GM23248 (cell line): ENCODE measurements around the gene MYL6B. TPM values are rescaled to one million over a fixed set of nuclear protein-coding genes. Genes with fewer than 3 reads are reported as not detected.

Experiments used
- DNase-seq: peaks from one replicate; pipeline ENCODE4 v3.0.0-alpha.2; 2015
- H2AFZ ChIP-seq: fragments of 200-600 bp; sonication (generic); 2 replicates; pipeline ENCODE4 v1.6.1; 2016; ENCODE audit warnings: antibody characterized with exemption
- H3F3A ChIP-seq: fragments of 200-600 bp; sonication (generic); 2 replicates; pipeline ENCODE4 v1.6.1; 2016; ENCODE audit warnings: mild to moderate bottlenecking, antibody characterized with exemption, mixed run types; ENCODE audit not compliant: insufficient read depth
- H3K27ac ChIP-seq: fragments of 200-600 bp; sonication (generic); 2 replicates; pipeline ENCODE4 v1.5.1; 2016; ENCODE audit warnings: mild to moderate bottlenecking
- H3K27me3 ChIP-seq: fragments of 200-600 bp; sonication (generic); replicated peaks from 2 replicates; pipeline ENCODE4 v1.6.1; 2016; ENCODE audit warnings: mild to moderate bottlenecking; ENCODE audit not compliant: insufficient read depth
- H3K36me3 ChIP-seq: fragments of 200-600 bp; sonication (generic); 2 replicates; pipeline ENCODE4 v1.6.1; 2016; ENCODE audit warnings: low read depth, mild to moderate bottlenecking
- H3K4me1 ChIP-seq: fragments of 200-600 bp; sonication (generic); 2 replicates; pipeline ENCODE4 v1.6.1; 2016; ENCODE audit warnings: mild to moderate bottlenecking; ENCODE audit not compliant: insufficient read depth
- H3K4me2 ChIP-seq: fragments of 200-600 bp; sonication (generic); one replicate; pipeline ENCODE4 v1.6.1; 2016; ENCODE audit warnings: mild to moderate bottlenecking; ENCODE audit not compliant: unreplicated experiment
- H3K4me3 ChIP-seq: fragments of 200-600 bp; sonication (generic); 2 replicates; pipeline ENCODE4 v1.5.1; 2016; ENCODE audit warnings: mild to moderate bottlenecking
- H3K79me2 ChIP-seq: fragments of 200-600 bp; sonication (generic); 2 replicates; pipeline ENCODE4 v1.6.1; 2016; ENCODE audit warnings: mild to moderate bottlenecking; ENCODE audit not compliant: insufficient read depth
- H3K9ac ChIP-seq: fragments of 200-600 bp; sonication (generic); 2 replicates; pipeline ENCODE4 v1.6.1; 2016; ENCODE audit warnings: mild to moderate bottlenecking
- H3K9me2 ChIP-seq: fragments of 200-600 bp; sonication (generic); 2 replicates; pipeline ENCODE4 v1.6.1; 2016; ENCODE audit warnings: mixed run types, mild to moderate bottlenecking, moderate library complexity; ENCODE audit not compliant: insufficient read depth
- H3K9me3 ChIP-seq: fragments of 200-600 bp; sonication (generic); one replicate; pipeline ENCODE4 v1.6.1; 2017; ENCODE audit warnings: low read depth
- H4K20me1 ChIP-seq: fragments of 200-600 bp; sonication (generic); 2 replicates; pipeline ENCODE4 v1.6.0; 2016; ENCODE audit not compliant: insufficient read depth
- EZH2 ChIP-seq: fragments of 200-600 bp; sonication (generic); IDR thresholded peaks from 2 replicates; pipeline ENCODE4 v1.6.1; 2018; ENCODE audit warnings: antibody characterized with exemption, mild to moderate bottlenecking; ENCODE audit not compliant: insufficient read depth, poor library complexity, severe bottlenecking
- EZH2phosphoT487 ChIP-seq: fragments of 200-600 bp; sonication (generic); IDR thresholded peaks from 2 replicates; pipeline ENCODE4 v1.6.1; 2018; ENCODE audit warnings: antibody characterized with exemption, moderate library complexity, mild to moderate bottlenecking, low read depth; ENCODE audit not compliant: insufficient read depth
- WGBS, 2 experiments: methylation state at CpG; one replicate each; pipeline ENCODE4 v1.1.6; 2015 to 2017; ENCODE audit warnings: low lambda C conversion rate in 2 of 2, low coverage in 1 of 2; ENCODE audit errors: missing lambda C conversion rate in 2 of 2; 5-methylcytosine and 5-hydroxymethylcytosine counted together
- in situ Hi-C: fragments of 300-500 bp; cut with MboI; formaldehyde crosslinking; loops from 2 replicates; pipeline ENCODE4 v1.15.0; 2020
- polyA plus RNA-seq: library from polyadenylated mRNA; unstranded; fragments of >200 nt; fragmentation: Nextera tagmentation; extraction: Ambion mirVana; gene quantifications from 2 replicates; pipeline ENCODE4 v1.2.1, GENCODE V29; 2016
- total RNA-seq: library from RNA; depleted of rRNA; stranded (reverse); fragments of >200 nt; shearing (Covaris generic); gene quantifications from 2 replicates; pipeline ENCODE4 v1.2.3, GENCODE V29; 2014

MYL6B gene
- total and polyA plus RNA-seq, 2 experiments from 2014 or later: 53.2 to 72.8 TPM

GRCh38 chr12:56121204-56121870 lies 31.1 kb upstream of the MYL6B start:
- Histone ChIP-seq H3K4me2 (no peak overlapping the region), H3K27ac (no peak overlapping the region), H3K9me3 (no peaks in the 10 kb centered on the region), H3F3A (peaks cover 38% of the 10 kb centered on the region), H3K79me2 (peaks cover 43% of the 10 kb centered on the region), H3K9ac (no peak overlapping the region), H4K20me1 (no peaks in the 10 kb centered on the region), H3K4me3 (no peak overlapping the region), H3K4me1 (peaks cover 16% of the 10 kb centered on the region), H3K27me3 (no peaks in the 10 kb centered on the region), H3K9me2 (no peaks in the 10 kb centered on the region), H3K36me3 (no peaks in the 10 kb centered on the region; the same call in 1 of the 2 replicates), H2AFZ (no peak overlapping the region)
- no peak for DNase-seq
- in situ Hi-C loops: no loop called here
- WGBS, 2 experiments: 86 to 92% methylated on average over 11 of the region's 11 CpGs
- TF ChIP-seq EZH2phosphoT487 (no peak), EZH2 (no peak)

- in situ Hi-C loops: no loop called here
Observed at GRCh38 chr12:56122637-56123036, 29.8 kb upstream of the MYL6B start.

GRCh38 chr12:56124133-56124532 lies 28.3 kb upstream of the MYL6B start:
- TF ChIP-seq EZH2: no peak
- no peak for TF ChIP-seq EZH2phosphoT487
- Histone ChIP-seq H3K27me3 (no peaks in the 10 kb centered on the region), H3K9me3 (no peaks in the 10 kb centered on the region), H3K79me2 (peaks cover 46% of the 10 kb centered on the region), H3K4me1 (peaks cover 23% of the 10 kb centered on the region), H3F3A (peaks cover 34% of the 10 kb centered on the region), H3K9me2 (no peaks in the 10 kb centered on the region), H2AFZ (no peak overlapping the region), H3K4me3 (no peak overlapping the region), H3K27ac (no peak overlapping the region), H3K4me2 (no peak overlapping the region), H3K9ac (no peak overlapping the region), H3K36me3 (no peaks in the 10 kb centered on the region), H4K20me1 (no peaks in the 10 kb centered on the region)
- in situ Hi-C loops: no loop called here
- DNase-seq: no peak
- WGBS, 2 experiments: 90% methylated on average over 4 of the region's 4 CpGs

More at GRCh38 chr12:56122637-56123036, 29.8 kb upstream of the MYL6B start:
- Histone ChIP-seq H3K9ac (no peak overlapping the region), H3K9me3 (no peaks in the 10 kb centered on the region), H3K9me2 (no peaks in the 10 kb centered on the region), H3K27me3 (no peaks in the 10 kb centered on the region), H3K79me2 (peaks cover 40% of the 10 kb centered on the region), H3F3A (peaks cover 42% of the 10 kb centered on the region), H4K20me1 (no peaks in the 10 kb centered on the region), H3K27ac (no peak overlapping the region), H3K4me2 (no peak overlapping the region), H2AFZ (no peak overlapping the region), H3K4me3 (no peak overlapping the region), H3K4me1 (peaks cover 28% of the 10 kb centered on the region), H3K36me3 (no peaks in the 10 kb centered on the region)
- TF ChIP-seq EZH2 (no peak), EZH2phosphoT487 (no peak)
- WGBS, 2 experiments: 80 to 87% methylated on average over 2 of the region's 2 CpGs
- DNase-seq: no peak

- peak overlapping the region; percentile 85 for H2AFZ ChIP-seq
- no peaks in the 10 kb centered on the region for H3K9me3 ChIP-seq
- peaks cover 20% of the 10 kb centered on the region for H3K4me1 ChIP-seq
- H3K27me3 ChIP-seq: no peaks in the 10 kb centered on the region
- H3K27ac ChIP-seq: peak overlapping the region; percentile 81
- peak overlapping the region; percentile 81 for H3K4me3 ChIP-seq
- H3K9me2 ChIP-seq: no peaks in the 10 kb centered on the region
- H4K20me1 ChIP-seq: no peaks in the 10 kb centered on the region
- no peak for DNase-seq
- peaks cover 32% of the 10 kb centered on the region for H3F3A ChIP-seq
- 34 to 43% methylated on average over 3 of the region's 3 CpGs for WGBS, 2 experiments
- H3K9ac ChIP-seq: peak overlapping the region; percentile 79
- no peak for TF ChIP-seq EZH2phosphoT487
- no peak for TF ChIP-seq EZH2
- in situ Hi-C loops: no loop called here
- peaks cover 7% of the 10 kb centered on the region; the same call in 1 of the 2 replicates for H3K36me3 ChIP-seq
- H3K79me2 ChIP-seq: peaks cover 59% of the 10 kb centered on the region
- peak overlapping the region; percentile 99 for H3K4me2 ChIP-seq
Observed at GRCh38 chr12:56126732-56127239, 25.6 kb upstream of the MYL6B start.
